ENCODE measurements around the gene ADNP. TPM values are rescaled to one million over a fixed set of nuclear protein-coding genes. Genes with fewer than 3 reads are reported as not detected.

ADNP gene
- total RNA-seq, 1 donor from 2014 or later, result 127 TPM

DNA sequence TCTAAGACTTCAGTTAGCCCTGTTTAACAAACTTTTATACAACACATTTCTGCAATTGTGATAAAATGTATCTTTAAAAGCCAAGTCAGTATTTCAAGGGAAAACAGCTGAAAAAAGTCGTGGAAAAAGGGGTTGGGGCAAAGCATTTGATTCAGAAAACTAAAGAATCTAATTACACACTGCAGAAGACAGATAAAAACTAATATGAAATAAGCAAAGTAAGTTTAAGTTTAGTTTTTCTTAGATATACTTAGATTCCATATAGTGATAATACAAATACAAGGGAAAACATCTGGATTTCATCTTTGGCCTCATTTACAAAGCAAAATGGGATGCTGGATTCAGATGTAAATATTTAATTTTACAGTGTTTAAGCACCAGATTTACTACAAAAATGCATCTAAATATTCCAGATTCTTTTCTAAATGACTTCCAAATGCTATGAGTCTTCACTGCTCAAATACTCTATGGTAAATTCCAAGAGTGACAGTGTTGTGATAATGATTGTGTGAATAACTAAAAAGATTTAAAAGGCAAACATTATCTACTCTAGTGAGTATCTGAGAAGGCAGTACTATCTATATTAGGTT is 1.5 kb upstream of the ADNP start:
- DNase-seq (ENCODE audit: low spot score), result no peak

DNA sequence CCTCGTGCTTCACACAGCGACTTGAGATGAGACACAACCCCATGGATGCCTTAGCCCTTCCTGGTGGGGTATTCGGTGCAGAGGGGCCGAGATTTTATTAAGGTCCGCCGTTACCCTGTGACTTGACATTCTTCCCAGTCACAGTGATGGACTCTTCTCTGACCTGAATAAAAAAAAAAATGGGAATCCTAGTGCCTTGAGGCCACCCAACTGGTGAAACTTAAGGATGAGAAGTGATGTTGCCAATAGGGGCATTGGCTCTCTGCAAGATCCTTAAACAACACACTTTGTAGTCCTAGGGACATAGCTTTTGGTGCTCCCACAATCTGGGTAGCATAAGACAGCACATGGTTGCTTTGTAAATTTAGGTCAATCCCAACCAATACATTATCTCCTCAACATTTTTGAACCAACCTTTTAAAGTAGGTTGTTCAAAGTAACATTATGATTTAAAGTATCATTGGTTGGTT is 814 bp upstream of the ADNP start:
- DNase-seq (ENCODE audit: low spot score), result no peak

DNA sequence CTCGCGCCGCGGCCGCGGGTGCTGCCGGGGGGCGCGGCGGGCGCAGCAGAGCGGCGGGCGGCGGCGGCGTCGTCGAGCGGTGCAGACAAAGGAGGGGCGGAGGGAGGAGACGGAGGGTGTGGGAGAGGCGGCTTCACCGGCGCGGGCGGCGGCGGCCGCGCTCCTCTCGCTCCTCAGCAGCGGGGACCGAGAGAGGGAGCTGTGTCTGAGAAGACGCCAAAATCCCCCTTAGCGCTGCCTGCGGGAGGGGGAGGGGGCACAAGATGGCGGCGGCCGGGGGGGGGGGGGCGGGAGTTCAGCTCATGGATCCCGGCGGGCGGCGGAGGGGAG is 296 bp downstream of the ADNP start:
- DNase-seq (ENCODE audit: low spot score), result no peak

DNA sequence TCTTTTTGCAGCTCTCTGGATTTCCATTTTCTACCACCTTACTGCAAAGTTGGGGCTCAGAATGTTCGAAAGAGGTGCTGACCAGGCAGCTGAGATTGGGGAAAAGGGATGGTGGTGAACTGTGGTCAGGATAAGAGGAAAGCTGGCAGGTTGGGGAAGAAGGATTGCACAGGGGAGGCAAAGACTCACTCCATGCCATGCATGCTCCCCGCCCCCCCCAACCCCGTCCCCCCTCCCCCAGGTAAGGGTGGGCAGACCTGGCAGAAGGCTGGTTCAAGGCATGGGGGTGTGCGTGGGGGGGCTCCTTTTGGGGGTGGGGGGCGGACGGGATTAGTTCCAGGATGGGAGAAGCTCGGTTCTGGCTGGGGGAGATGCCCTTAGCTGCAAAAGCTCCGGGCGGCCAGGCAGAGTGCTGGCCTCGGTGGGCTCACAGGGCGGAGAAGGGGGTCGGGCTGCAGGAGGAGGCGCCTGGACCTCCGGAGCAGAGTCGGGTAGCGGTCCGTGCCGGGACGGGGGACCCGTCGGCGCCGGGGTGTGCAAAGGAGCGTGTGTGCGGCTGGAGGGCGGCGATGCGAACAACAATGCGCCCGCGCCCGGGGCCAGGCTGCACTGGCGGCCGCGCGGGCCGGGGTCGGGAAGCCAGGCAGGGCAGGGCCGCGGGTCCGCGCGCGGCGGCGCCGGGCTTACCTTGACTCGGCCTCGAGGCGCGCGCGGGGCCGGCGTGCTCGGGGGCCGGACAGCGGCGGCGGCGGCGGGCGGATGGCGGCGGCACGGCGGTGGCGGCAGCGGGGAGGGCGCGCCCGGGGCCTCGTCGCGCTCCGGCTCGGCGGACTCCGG is 880 bp downstream of the ADNP start:
- DNase-seq (ENCODE audit: low spot score), result no peak

DNA sequence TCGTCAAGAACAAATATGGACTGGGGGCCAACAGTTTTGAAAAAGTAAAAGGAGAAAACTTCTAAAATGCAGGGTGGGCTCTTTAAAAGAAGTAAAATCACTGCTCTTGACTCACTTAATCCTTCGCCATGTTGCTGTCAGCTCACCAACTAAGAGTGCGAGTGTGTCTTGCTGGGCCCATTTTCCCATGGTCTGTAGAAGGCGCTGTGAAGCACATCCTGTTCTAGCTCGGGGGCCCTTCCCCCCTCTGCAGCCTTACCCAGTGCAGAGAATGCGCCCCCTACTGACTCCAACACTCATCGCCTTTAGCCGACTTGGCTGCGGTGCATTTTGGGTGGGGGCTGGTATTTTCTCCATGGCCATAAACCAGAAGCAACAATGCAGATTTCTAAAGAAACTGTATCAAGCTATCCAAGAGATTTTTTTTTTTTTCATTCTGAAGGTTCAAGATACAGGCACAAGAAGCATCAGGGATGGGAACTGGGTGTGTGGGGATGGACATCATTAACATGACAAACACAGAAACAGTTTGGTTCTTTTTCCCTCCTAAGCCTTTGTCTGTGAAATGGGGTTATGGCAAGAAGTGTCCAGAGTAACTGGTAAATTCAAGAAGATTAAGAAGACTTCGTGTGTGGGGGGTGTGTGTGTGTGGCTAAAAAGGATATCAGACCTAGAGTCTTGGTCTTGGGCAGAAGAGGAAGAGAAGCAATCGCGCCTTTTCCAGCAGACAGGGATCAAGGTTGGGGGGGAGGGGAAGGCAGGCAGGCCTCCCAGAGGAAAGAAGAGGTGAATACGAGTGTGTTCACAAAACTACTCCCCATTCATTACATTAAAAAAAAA is 1.7 kb downstream of the ADNP start:
- DNase-seq (ENCODE audit: low spot score), result peak; percentile 93

DNA sequence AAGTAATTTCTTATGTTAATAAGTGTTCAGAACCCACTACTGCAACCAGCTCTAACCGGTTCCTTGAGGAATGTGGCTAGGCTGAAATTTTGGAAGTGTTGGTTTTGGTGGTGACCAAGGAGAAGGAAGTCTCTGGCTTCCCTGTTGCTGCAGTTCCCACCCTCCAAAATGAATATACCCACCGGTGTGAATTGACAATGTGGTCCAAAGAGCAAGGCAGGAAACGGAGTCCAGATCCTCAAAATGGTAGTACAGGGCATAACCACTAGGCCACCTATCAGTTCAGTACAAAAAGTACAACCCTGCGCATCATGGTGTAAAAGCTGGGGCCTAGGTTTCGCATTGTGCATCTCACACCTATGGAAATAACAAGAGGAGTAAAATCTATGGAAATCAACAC is 2.8 kb downstream of the ADNP start:
- DNase-seq (ENCODE audit: low spot score), result no peak

- no peak for DNase-seq (ENCODE audit: low spot score)
Observed at GRCh38 chr20:50926530-50926929, 4.7 kb downstream of the ADNP start.

DNA sequence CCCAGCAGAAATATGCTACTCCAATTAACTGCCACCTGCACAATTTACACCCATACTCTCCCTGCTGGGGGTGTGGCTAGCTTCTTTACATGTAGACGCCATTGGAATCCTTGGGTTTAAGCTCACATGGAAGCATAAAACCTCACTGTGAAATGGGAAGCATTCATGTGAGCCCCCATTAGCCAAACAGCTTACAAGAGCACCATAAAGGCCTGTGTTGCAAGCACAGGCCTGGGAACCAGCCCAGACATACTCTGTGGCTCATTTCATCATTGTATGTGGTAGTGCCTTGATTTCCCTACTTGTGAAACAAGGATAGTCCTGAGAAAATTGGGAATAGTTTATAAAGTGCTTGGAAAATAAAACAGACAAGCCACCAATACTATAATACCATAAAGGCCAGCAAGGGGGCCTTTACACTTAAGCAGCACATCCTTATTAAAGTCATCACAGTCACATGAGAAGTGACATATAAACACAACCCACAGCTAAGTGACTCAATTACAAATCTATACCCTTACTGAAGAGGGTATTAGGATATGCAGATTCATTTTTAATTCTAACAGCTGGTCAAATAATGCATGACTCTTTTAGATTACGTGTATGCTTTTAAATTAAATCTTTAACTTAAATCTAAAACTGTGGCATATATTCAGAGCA is 6.8 kb downstream of the ADNP start:
- no peak for DNase-seq (ENCODE audit: low spot score)

DNA sequence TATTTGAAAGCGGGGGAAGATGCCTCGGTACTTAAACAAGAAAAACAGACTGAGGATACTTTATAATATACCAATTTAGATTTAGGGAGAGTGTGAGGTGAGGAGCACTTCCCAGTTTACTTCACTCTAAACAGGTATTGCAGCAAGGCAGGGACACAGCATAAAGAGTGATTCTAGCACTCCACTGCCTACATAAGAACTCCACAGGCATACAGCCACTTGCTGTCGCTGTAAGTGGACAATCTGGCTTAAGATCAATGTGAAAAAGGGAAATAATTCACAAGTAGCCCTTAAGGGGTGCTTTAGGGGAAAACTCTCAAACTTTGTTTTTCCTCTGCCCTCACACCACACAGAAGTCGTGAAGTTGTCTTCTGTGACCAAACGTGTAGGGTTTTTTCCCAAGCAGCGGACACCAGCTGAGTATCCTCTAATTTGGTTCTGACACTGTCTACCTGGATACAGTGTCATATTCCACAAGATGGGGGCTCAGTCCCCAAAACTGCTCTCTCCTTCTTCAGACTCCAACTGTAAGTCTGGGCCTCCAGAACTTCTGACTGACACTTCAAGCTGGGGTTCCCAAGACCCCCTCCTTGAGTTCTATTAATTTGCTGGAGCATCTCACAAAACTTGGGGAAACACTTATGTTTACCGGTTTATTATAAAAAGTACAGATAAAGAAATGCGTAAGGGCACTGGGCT is 9.3 kb downstream of the ADNP start:
- no peak for DNase-seq (ENCODE audit: low spot score)

DNA sequence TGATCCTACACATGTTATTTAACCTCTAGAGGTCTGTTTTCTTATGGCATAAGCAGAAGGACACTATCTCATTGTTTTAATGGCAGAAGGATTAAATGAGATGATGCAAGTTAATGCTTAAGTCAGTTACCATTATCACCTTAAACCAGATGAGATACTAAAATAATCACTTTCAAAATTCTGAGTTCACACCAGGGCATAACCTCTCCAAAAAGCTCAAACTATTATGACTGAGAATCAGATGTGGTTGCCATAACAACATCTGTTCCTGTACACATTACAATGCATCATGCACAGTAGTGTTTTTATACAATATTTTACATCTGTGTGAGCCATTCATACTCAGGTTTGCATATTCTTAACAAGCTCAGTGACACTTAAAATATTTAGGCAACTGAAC is 10.2 kb downstream of the ADNP start:
- no peak for DNase-seq (ENCODE audit: low spot score)

DNA sequence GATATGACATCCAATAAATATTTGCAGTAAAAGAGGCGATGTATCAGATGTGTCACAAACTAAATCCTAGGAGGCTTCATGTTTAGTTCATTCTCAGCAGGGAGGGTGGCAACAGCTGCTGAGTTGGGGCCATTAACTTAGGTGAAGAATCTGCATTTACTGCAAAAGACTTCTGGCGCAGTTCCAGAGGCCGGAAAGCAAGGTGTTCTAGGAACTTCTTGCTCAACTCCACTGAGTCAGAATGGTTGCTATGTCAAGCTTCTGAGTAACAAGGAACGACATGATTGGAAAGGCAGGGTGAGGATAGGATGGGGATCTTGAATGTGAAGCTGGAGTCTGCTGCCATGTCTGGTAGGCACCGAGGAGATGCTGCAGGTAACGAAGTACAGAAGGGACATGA is 11.7 kb downstream of the ADNP start:
- peak; percentile 56 for DNase-seq (ENCODE audit: low spot score)

DNA sequence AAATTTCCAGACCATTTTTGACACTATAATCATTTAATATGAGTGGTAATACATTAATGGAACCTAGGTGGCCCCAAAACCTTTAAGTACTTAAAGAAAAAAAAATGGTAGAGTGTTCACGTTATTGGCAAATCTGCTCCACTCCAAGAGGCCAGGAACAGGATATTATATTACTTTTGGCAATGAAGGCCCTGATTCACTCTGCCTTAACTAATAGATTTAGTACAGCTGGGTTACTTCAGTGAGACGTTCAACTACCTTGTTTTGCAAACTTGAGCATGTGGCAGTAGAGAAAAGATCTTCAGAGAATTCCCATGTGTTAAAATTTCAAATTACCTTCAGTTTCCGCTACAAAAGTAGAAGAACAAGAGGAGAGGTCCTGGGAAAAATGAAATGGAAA is 12.8 kb downstream of the ADNP start:
- DNase-seq (ENCODE audit: low spot score), result no peak

- DNase-seq (ENCODE audit: low spot score), result no peak
Observed at GRCh38 chr20:50916934-50917333, 14.3 kb downstream of the ADNP start.

DNA sequence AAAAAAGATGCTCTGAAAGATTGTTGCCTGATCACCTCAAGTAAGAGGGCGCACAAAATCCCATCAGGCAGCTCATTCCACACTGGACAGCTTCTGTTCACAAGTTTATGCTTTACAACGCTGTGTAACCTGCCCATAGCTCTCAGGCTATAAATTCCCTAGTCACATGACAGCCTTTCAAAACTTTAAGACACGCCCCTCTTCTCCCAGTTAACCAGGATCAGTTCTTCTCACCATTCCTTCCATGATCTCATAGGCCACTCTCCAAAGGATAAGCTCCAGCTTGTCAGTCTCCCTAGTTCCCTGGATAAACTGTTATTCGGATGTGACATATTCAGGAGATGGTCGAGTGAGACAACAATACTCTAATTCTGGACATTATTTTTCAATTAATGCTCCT is 15.0 kb downstream of the ADNP start:
- DNase-seq (ENCODE audit: low spot score), result no peak

DNA sequence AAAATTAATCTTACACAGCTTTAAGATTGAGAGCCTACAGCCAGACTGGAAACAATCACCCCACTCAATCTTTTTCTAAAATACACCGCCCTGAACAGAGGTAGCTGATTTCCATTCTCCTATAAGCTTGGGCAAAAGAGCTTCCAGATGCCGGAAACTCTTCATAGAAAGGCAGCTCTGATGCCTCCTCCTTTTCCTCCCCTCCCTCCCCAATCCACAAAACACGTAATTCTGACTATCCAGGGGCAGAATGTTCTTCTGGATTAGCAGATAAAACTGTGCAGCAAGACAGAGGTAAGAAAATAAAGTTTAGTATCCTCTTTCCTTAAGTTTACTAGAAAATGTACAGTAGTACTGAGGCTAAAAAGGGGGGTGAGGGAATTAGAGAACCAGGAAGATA is 15.8 kb downstream of the ADNP start:
- no peak for DNase-seq (ENCODE audit: low spot score)

DNA sequence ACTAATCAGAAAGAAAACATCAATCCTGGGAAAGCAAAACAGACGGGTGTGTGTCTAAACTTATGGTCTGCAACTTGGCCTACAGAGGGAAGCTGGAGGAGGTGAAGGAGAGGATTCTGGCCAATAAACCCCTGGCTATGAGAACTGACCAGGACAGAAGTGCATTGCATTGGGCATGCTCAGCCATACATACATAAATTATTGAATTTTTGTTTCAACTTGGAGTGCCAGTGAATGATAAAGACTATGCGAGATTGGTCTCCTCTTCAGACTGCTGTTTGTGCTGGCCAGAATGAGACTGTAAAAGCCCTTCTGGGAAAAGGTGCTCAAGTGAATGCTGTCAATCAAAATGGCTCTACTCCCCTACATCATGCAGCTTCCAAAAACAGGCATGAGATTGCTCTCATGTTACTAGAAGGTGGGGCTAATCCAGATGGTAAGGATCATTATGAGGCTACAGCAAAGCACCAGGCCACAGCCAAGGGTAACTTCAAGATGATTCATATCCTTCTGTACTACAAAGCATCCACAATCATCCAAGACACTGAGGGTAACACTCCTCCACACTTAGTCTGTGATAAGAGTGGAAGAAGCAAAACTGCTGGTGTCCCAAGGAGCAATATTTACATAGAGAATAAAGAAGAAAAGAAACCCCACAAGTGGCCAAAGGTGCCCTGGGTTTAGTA is 17.4 kb downstream of the ADNP start:
- DNase-seq (ENCODE audit: low spot score), result no peak

DNA sequence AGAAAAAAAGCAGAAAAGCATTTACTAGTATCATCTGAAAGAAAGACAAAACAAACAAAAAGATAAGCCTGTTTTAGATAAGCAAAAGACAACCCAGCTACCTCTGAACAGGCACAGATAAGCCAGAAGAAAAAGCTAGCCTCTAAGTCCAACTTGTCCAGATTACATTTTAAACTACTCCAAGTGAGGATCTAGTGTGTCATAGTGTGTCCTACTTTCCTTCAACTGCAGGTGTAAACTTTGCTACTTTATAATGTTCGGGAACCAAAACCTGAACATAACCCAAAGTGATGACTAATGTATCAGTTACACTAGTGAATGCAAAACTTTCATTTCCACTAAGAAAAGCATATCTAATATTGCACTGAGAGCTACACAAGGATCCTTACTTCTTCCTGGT is 19.5 kb downstream of the ADNP start:
- DNase-seq (ENCODE audit: low spot score), result no peak

DNA sequence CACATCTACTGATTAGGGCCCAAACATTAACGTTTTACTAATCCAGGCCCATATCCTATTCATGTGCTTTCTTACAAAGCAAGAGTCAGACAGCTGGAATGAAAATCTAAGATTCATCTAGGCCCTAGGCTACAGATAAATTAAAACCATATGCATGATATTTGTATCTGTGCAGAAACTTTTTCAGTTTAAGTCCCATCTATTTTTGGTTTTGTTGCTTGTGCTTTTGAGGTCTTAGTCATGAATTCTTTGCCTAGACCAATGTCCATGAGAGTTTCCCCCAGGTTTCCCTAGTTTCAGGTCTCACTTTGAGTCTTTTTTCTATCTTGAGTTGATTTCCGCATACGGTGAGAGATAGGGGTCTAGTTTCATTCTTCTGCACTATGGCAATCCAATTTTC is 20.2 kb downstream of the ADNP start:
- no peak for DNase-seq (ENCODE audit: low spot score)

GRCh38 chr20:50909413-50909812 is 21.8 kb downstream of the ADNP start:
- DNase-seq (ENCODE audit: low spot score), result no peak

DNA sequence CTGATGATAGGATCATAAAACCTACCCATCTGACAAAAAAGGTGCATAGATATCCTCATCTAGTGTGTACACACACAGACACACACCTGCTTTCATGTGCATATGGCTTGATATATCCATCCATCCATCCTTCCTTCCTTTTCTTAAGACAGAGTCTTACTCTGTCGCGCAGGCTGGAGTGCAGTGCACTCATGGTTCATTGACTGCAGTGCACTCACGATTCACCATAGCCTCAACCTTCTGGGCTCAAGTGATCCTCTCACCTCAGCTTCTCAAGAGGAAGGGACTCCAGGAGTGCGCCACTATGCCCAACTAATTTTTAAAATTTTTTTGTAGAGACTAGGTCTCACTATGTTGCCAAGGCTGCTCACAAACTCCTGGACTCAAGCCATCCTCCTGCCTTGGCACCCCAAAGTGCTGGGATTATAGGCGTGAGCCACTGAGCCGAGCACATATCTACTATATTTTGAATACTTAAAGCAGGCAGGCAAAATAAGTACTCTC is 27.1 kb downstream of the ADNP start:
- no peak for DNase-seq (ENCODE audit: low spot score)
